HL-60 (cell line): Measurements from ENCODE around the gene ZNF256.

Source experiments
- DNase-seq, 2 experiments: peaks; one replicate each; pipeline ENCODE4 v3.0.0-alpha.2; 2010 to 2020; ENCODE audit warnings: low read depth in 1 of 2, low spot score in 1 of 2
- H3K27ac ChIP-seq: fragments of 250-450 bp; sonication (Bioruptor Pico); replicated peaks from 2 replicates; pipeline ENCODE4 v1.5.1; 2020; ENCODE audit warnings: mild to moderate bottlenecking, moderate library complexity
- H3K27me3 ChIP-seq: fragments of 250-450 bp; sonication (Bioruptor Pico); 2 replicates; pipeline ENCODE4 v1.5.1; 2021; ENCODE audit warnings: mild to moderate bottlenecking, moderate library complexity; ENCODE audit not compliant: insufficient read depth, poor library complexity, severe bottlenecking
- H3K4me3 ChIP-seq: replicated peaks from 2 replicates; pipeline ENCODE4 v1.5.1; 2011; ENCODE audit warnings: mild to moderate bottlenecking, control low read depth, low read length; ENCODE audit not compliant: insufficient read depth
- CTCF ChIP-seq: IDR thresholded peaks from one replicate; pipeline ENCODE4 v1.5.1; 2011; ENCODE audit warnings: low read length, control low read depth, inconsistent platforms; ENCODE audit not compliant: insufficient read depth
- GABPA ChIP-seq: IDR thresholded peaks from 2 replicates; pipeline ENCODE4 v1.6.1; 2012; ENCODE audit warnings: low read depth
- POLR2AphosphoS5 ChIP-seq: IDR thresholded peaks from 2 replicates; pipeline ENCODE4 v1.6.1; 2012; ENCODE audit warnings: low read depth
- REST ChIP-seq: IDR thresholded peaks from 2 replicates; pipeline ENCODE4 v1.6.1; 2012; ENCODE audit warnings: low read depth; ENCODE audit not compliant: insufficient replicate concordance
- SPI1 ChIP-seq: IDR thresholded peaks from 2 replicates; pipeline ENCODE4 v1.6.1; 2012; ENCODE audit warnings: low read depth, mild to moderate bottlenecking, borderline replicate concordance

ZNF256 gene

GRCh38 chr19:57914531-57914930 is 33.0 kb downstream of the ZNF256 start:
- no peak overlapping the region for H3K4me3 ChIP-seq
- TF ChIP-seq SPI1 (no peak), CTCF (no peak), POLR2AphosphoS5 (no peak)
- H3K27ac ChIP-seq: no peak overlapping the region
- no peaks in the 10 kb centered on the region for H3K27me3 ChIP-seq
- no peak for DNase-seq

GRCh38 chr19:57907394-57907793 is 40.1 kb downstream of the ZNF256 start:
- no peak for DNase-seq
- H3K27me3 ChIP-seq: no peaks in the 10 kb centered on the region
- H3K27ac ChIP-seq: no peak overlapping the region
- no peak overlapping the region for H3K4me3 ChIP-seq
- TF ChIP-seq CTCF (no peak), REST (no peak), SPI1 (no peak)

GRCh38 chr19:57905258-57905657 is 42.2 kb downstream of the ZNF256 start:
- no peaks in the 10 kb centered on the region for H3K27me3 ChIP-seq
- TF ChIP-seq CTCF (no peak), SPI1 (no peak), GABPA (no peak), REST (no peak), POLR2AphosphoS5 (no peak)
- no peak overlapping the region for H3K4me3 ChIP-seq
- no peak for DNase-seq
- no peak overlapping the region for H3K27ac ChIP-seq

- Histone ChIP-seq H3K4me3 (no peak overlapping the region), H3K27ac (no peak overlapping the region), H3K27me3 (no peaks in the 10 kb centered on the region)
- TF ChIP-seq REST (no peak), POLR2AphosphoS5 (no peak), CTCF (no peak), SPI1 (no peak), GABPA (no peak)
- no peak for DNase-seq
Measured at GRCh38 chr19:57903618-57904184, 43.8 kb downstream of the ZNF256 start.
